Chondrocyte (in vitro differentiated cells): ENCODE data around the gene OTOP2. TPM values are rescaled to one million over a fixed set of nuclear protein-coding genes. Genes with fewer than 3 reads are reported as not detected.

Experiments used
- DNase-seq: peaks from one replicate; pipeline ENCODE4 v3.0.0; 2021; ENCODE audit warnings: mixed read lengths, low spot score
- H3K27ac Mint-ChIP-seq: one replicate; pipeline ENCODE4 v1.8.0; 2021; ENCODE audit warnings: mild to moderate bottlenecking, moderate library complexity, mixed read lengths; ENCODE audit not compliant: unreplicated experiment
- H3K27me3 Mint-ChIP-seq: 2 replicates; pipeline ENCODE4 v1.8.0; 2021; ENCODE audit warnings: low read depth, mixed read lengths
- H3K36me3 Mint-ChIP-seq: 2 replicates; pipeline ENCODE4 v1.8.0; 2021; ENCODE audit warnings: low read depth, mixed read lengths
- H3K4me1 Mint-ChIP-seq: 2 replicates; pipeline ENCODE4 v1.8.0; 2021; ENCODE audit warnings: low read depth, mild to moderate bottlenecking, mixed read lengths
- H3K4me3 Mint-ChIP-seq: one replicate; pipeline ENCODE4 v1.8.0; 2021; ENCODE audit warnings: mild to moderate bottlenecking, moderate library complexity, mixed read lengths; ENCODE audit not compliant: unreplicated experiment
- H3K9me3 Mint-ChIP-seq: 2 replicates; pipeline ENCODE4 v1.8.0; 2021; ENCODE audit warnings: low read depth, mixed read lengths
- total RNA-seq: library from RNA; stranded (reverse); gene quantifications from 3 replicates; pipeline ENCODE4 v1.2.1, GENCODE V29; 2021
- TF ChIP-seq, protein P1 (sequence below): fragments of 200-600 bp; sonication (generic); IDR thresholded peaks from 2 replicates; pipeline ENCODE4 v1.5.0; 2021; ENCODE audit warnings: antibody characterized with exemption, mild to moderate bottlenecking, moderate library complexity

The OTOP2 gene
- total RNA-seq, 1 donor from 2014 or later: not detected

DNA sequence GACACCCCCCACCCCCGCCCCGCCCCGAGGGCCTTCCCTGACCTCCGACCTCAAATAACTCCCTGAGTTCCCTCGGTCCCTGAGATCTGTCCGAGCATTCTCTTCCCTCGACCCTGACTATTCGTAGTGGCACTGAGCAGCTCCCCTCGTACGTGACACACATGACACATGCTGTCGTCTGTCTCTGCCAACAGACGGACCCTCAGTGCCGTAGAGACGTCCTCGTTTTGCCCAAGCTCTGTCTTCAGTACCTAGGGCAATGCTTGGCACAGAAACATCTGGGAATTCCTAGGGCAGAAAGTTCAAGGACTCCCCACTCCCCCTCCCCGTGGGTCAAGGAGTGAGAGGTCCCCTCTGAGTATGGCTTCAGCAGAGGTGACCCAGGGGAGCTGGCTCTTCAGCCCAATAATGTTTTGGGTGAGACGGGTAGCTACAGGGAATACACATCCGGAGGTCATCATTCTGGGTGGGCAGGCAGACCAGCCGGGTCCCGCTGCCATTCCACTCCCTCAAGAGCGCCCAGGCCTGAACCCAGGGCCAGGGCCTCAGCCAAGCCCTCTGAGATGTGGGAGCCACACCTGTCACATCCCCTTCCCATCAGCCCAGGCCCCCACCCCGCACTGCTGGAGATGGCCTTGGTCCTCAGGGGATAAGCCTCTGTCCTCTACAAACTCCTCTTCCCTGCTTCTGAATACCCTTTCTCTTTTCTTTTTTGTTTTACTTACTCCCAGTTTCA, 30.0 kb upstream of the OTOP2 start:
- Mint-ChIP-seq H3K27ac (no peak overlapping the region), H3K4me3 (peak overlapping the region; percentile 55), H3K36me3 (no peaks in the 10 kb centered on the region), H3K27me3 (peaks cover 55% of the 10 kb centered on the region), H3K4me1 (peaks cover 3% of the 10 kb centered on the region), H3K9me3 (no peaks in the 10 kb centered on the region)
- DNase-seq: no peak
- TF ChIP-seq, protein P1, sequence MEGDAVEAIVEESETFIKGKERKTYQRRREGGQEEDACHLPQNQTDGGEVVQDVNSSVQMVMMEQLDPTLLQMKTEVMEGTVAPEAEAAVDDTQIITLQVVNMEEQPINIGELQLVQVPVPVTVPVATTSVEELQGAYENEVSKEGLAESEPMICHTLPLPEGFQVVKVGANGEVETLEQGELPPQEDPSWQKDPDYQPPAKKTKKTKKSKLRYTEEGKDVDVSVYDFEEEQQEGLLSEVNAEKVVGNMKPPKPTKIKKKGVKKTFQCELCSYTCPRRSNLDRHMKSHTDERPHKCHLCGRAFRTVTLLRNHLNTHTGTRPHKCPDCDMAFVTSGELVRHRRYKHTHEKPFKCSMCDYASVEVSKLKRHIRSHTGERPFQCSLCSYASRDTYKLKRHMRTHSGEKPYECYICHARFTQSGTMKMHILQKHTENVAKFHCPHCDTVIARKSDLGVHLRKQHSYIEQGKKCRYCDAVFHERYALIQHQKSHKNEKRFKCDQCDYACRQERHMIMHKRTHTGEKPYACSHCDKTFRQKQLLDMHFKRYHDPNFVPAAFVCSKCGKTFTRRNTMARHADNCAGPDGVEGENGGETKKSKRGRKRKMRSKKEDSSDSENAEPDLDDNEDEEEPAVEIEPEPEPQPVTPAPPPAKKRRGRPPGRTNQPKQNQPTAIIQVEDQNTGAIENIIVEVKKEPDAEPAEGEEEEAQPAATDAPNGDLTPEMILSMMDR: no peak

DNA sequence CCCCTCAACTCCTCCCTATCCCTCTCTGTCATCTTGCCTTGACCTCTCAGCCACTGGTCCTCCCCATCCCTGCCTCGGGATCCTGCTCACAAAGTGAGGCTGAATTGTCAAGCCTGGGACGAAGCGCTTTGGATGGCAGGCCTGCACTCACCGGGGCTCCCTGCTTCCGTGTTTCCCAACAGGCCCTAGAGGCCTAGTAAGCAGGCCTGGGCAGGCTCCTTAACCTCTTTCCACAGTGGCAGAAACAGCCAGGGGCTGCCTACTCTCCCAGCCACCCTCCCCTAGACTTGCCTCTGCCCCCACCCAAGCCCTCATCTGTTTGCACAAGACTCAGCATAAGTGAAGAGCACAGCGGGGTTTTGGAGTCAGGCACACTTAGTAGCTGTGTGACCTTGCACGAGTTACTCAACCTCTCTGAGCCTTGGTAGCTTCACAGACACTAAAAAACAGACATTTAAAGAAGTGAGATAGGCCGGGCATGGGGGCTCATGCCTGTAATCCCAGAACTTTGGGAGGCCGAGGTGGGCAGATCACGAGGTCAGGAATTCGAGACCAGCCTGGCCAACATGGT, 25.6 kb upstream of the OTOP2 start:
- Mint-ChIP-seq H3K4me3 (no peak overlapping the region), H3K36me3 (no peaks in the 10 kb centered on the region), H3K9me3 (no peaks in the 10 kb centered on the region), H3K27me3 (peaks cover 53% of the 10 kb centered on the region), H3K4me1 (peaks cover 3% of the 10 kb centered on the region), H3K27ac (no peak overlapping the region)
- TF ChIP-seq, protein P1: no peak
- no peak for DNase-seq

DNA sequence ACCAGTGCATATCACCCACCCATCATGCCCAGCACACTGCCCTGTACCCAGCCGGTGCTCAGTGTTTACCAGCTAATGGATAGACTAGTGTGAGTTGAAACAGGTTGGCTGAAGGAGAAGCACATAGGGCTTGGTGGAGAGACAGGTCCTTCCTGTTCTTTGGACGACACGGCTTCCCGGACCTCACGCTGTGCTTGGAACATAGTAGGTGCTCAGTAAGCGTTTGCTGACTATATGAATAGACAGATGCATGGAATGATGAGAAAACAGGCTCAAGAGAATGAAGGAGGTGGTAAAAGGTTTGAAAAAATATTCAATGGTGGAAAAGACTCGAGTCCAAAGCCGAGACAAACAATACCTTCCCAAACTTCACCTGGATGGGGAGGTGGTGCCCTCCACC, 23.9 kb upstream of the OTOP2 start:
- Mint-ChIP-seq H3K4me3 (no peak overlapping the region), H3K27me3 (peaks cover 48% of the 10 kb centered on the region), H3K4me1 (no peaks in the 10 kb centered on the region), H3K27ac (no peak overlapping the region), H3K9me3 (no peaks in the 10 kb centered on the region), H3K36me3 (no peaks in the 10 kb centered on the region)
- DNase-seq: no peak
- TF ChIP-seq, protein P1: no peak

DNA sequence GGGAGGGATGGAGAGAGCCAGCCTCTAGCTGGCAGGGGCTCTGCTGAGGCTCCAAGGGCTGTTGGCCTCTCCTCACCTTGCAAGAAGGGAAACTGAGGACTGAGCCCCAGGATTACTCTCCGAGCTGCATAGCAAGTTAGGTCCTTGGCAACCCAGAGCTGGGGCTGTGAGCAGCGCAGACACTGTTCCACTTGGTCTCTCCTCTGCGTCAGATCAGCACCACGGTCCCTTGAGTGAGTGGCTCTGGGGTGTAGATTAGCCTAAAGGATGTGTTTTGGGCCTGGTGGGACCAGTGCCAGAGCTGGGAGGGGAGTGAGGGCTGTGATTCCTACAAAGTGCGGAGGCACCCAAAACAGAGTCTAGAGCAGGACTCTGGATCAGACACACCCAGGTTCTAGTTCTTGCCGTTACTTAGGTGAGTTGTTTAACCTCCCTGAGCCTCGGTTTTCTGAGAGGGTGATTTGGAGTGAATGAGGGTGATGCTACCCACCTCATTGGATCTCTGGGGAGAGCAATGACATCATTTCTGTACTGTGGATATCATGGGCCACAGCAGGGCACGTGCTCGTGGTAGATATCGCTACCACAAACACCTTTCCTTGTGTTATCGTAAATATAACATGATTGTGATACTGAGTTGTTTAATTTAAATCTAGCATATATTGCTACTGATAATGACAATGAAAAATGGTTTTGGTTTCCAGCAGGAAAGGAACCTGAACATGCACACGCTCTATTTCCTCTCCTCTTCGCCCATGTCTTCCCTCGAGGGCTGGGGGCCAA, 22.5 kb upstream of the OTOP2 start:
- Mint-ChIP-seq H3K4me3 (no peak overlapping the region), H3K4me1 (no peaks in the 10 kb centered on the region), H3K27ac (no peak overlapping the region), H3K27me3 (peaks cover 39% of the 10 kb centered on the region), H3K9me3 (no peaks in the 10 kb centered on the region), H3K36me3 (no peaks in the 10 kb centered on the region)
- no peak for DNase-seq
- TF ChIP-seq, protein P1: no peak

DNA sequence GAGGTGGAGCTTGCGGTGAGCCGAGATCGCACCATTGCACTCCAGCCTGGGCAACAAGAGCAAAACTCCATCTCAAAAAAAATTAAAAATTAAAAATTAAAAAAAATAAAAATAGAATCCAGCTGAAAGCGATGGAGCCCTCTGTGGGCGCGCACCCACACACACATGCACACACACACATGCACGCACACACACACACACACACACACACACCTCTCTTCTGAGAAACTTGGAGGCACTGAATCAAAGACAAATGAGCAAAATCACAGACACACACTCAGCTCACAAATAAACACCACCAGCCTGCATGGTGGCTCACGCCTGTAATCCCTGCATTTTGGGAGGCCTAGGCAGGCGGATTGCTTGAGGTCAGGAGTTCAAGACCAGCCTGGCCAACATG, 21.0 kb upstream of the OTOP2 start:
- TF ChIP-seq, protein P1: no peak
- DNase-seq: no peak
- Mint-ChIP-seq H3K4me1 (no peaks in the 10 kb centered on the region), H3K27ac (no peak overlapping the region), H3K27me3 (peaks cover 35% of the 10 kb centered on the region), H3K36me3 (no peaks in the 10 kb centered on the region), H3K4me3 (no peak overlapping the region), H3K9me3 (no peaks in the 10 kb centered on the region)
